ENCODE results near the gene CLIC1. TPM values are rescaled to one million over a fixed set of nuclear protein-coding genes. Genes with fewer than 3 reads are reported as not detected.

The CLIC1 gene
- total and polyA plus RNA-seq, 10 of the 15 experiments (the other 5 are each of a cell fraction or from before 2014, with no cell fraction given): 446 to 1,266 (median 636) TPM

GRCh38 chr6:31702819-31703716, 33.3 kb downstream of the CLIC1 start, which contains the start of gene ABHD16A:
TSS of gene ABHD16A (minus strand) at chr6:31703324. CDS start at chr6:31703281, 43 bp downstream.
- peak within 1 kb of the TSS; percentile 57 for H2AFZ ChIP-seq (ENCODE audit: control insufficient read depth, low read depth, low read length)
- peak within 1 kb of the TSS; percentile 69 for H3K9ac ChIP-seq (ENCODE audit: control insufficient read depth, insufficient read depth, low read length)
- in situ Hi-C loops (cut with MboI) (no loop called here), intact Hi-C loops (cut with micrococcal nuclease; ENCODE audit: unreplicated experiment) (loop anchor here (2.0 kb wide), 1 partner anchor 36 kb away; no protein-coding TSS in a partner anchor)
- CTCF ChIA-PET: interaction anchor here (0.5 to 1.6 kb wide), 11 partner anchors 9 to 220 kb away, joined by 3 to 10 read pairs (median 4); partner anchors contain the start of gene MSH5
- H3K27ac ChIP-seq (ENCODE audit: control insufficient read depth, insufficient read depth): peak within 1 kb of the TSS; percentile 91
- SMC1A ChIA-PET (ENCODE audit: uncharacterized antibody, unreplicated experiment): interaction anchor here (0.6 to 3.1 kb wide), 9 partner anchors 26 to 162 kb away, joined by 3 to 18 read pairs (median 3); partner anchors contain the start of genes CLIC1, DDX39B, HSPA1B and LY6G5B
- peaks cover 0 to 2% of the 10 kb centered on the region in 2 experiments; a peak in 2 of 4 replicates for H3K36me3 ChIP-seq (ENCODE audit: control insufficient read depth in 2 of 2, insufficient read depth in 2 of 2, low read length in 1 of 2)
- POLR2A ChIA-PET: interaction anchor here (0.6 to 3.2 kb wide), 20 partner anchors 8 to 199 kb away, joined by 3 to 23 read pairs (median 3); partner anchors contain the start of genes CLIC1, DDX39B, EHMT2 and GPANK1
- BruUV-seq (replicated peaks): no TSS peak
- peaks cover 17% of the 10 kb centered on the region for H3K79me2 ChIP-seq (ENCODE audit: control insufficient read depth, insufficient read depth, low read length)
- 1% methylated on average over 54 of the region's 54 CpGs for WGBS (ENCODE audit: insufficient coverage, insufficient replicate concordance, low lambda C conversion rate, missing lambda C conversion rate)
- H3K4me3 ChIP-seq: peak within 1 kb of the TSS; percentile 96
- DNase-seq (ENCODE audit: low read depth, low spot score): peak; percentile 95
- peak within 1 kb of the TSS; percentile 81 for H3K4me2 ChIP-seq (ENCODE audit: control insufficient read depth, insufficient read depth)
- no peaks in the 10 kb centered on the region for H3K27me3 ChIP-seq (replicated peaks in 1 of 2; ENCODE audit: control insufficient read depth in 2 of 2, insufficient read depth in 2 of 2, low read length in 1 of 2)
- H3K9me3 ChIP-seq (replicated peaks; ENCODE audit: control insufficient read depth, insufficient read depth, low read length): no peaks in the 10 kb centered on the region
- peaks cover 9% of the 10 kb centered on the region; the same call in 1 of the 2 replicates for H3K4me1 ChIP-seq (ENCODE audit: control insufficient read depth, insufficient read depth, low read length)
- RAD21 ChIA-PET (ENCODE audit: unreplicated experiment): interaction anchor here (0.7 to 1.7 kb wide), 11 partner anchors 28 to 162 kb away, joined by 3 to 8 read pairs (median 4); partner anchors contain the start of genes CLIC1, MSH5 and NEU1
- peak; percentile 95 for FAIRE-seq
- H4K20me1 ChIP-seq (ENCODE audit: control insufficient read depth, insufficient read depth): no peaks in the 10 kb centered on the region
- peak; percentile 96 for ATAC-seq
- TF ChIP-seq RFX5 (IDR thresholded peaks at IDR 0.05; ENCODE audit: low read depth, low read length) (no peak), SKIL (IDR thresholded peaks at IDR 0.05; ENCODE audit: low read depth, poor library complexity, severe bottlenecking) (peak; percentile 80), ZZZ3 (IDR thresholded peaks at IDR 0.05; ENCODE audit: control insufficient read depth, insufficient read length, low read depth) (no peak), FOXK2 (IDR thresholded peaks at IDR 0.05) (peak; percentile 97), NFXL1 (IDR thresholded peaks at IDR 0.05; ENCODE audit: borderline replicate concordance) (no peak), ZNF687 (IDR thresholded peaks at IDR 0.05) (0 out of 2 replicates have a peak, but pooled peaks have one; percentile 8), BRCA1 (IDR thresholded peaks at IDR 0.05; ENCODE audit: low read depth, low read length) (no peak), KDM1A (IDR thresholded peaks at IDR 0.05; ENCODE audit: borderline replicate concordance) (no peak), SMARCA5 (IDR thresholded peaks at IDR 0.05) (no peak), YBX1 (IDR thresholded peaks at IDR 0.05) (no peak), BCL11A (IDR thresholded peaks at IDR 0.05; ENCODE audit: low read depth, low read length) (0 out of 2 replicates have a peak, but pooled peaks have one; percentile 7), E2F8 (IDR thresholded peaks at IDR 0.05; ENCODE audit: low read depth, partially characterized antibody) (no peak), BMI1 (IDR thresholded peaks at IDR 0.05; ENCODE audit: borderline replicate concordance) (no peak), SP1 (IDR thresholded peaks at IDR 0.05; ENCODE audit: low read depth, low read length) (no peak)

Measured in GM12878 (cell line).